Hepatocyte (in vitro differentiated cells): ENCODE results near the gene CCDC112.

ENCODE experiments used
- EZH2 ChIP-seq: fragments of 200-600 bp; sonication (generic); IDR thresholded peaks from 2 replicates; pipeline ENCODE4 v1.6.1; 2016; ENCODE audit warnings: antibody characterized with exemption, mild to moderate bottlenecking, borderline replicate concordance
- EZH2phosphoT487 ChIP-seq: fragments of 200-600 bp; sonication (generic); IDR thresholded peaks from one replicate; pipeline ENCODE4 v1.6.1; 2018; ENCODE audit warnings: antibody characterized with exemption, mild to moderate bottlenecking, low read depth, moderate library complexity; ENCODE audit not compliant: unreplicated experiment, severe bottlenecking
- TF ChIP-seq, protein P1 (sequence below): fragments of 200-600 bp; sonication (generic); IDR thresholded peaks from 2 replicates; pipeline ENCODE4 v1.5.1; 2016; ENCODE audit warnings: antibody characterized with exemption, mild to moderate bottlenecking; ENCODE audit not compliant: poor library complexity

DNA sequence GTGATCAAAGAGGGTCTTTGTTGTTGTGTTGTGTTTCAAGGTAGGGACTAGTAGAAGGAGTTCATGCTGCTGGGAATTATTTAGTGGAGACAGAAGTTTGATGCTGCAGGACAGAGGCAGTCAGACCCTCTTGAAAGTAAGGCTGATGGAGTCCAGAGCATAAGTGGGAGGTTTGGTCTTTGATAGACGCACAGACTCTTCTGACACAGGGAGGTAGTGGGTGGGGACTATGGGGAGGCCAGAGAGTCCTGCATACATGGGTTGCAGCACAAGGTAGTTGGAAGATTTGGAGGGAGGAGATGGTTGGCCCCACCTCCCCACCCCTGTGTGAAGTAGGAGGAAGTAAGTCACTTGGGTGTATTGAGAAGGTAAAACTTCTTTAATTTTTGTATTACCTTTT, 2.4 kb upstream of the CCDC112 start:
- TF ChIP-seq EZH2 (no peak), EZH2phosphoT487 (no peak)
- TF ChIP-seq, protein P1, sequence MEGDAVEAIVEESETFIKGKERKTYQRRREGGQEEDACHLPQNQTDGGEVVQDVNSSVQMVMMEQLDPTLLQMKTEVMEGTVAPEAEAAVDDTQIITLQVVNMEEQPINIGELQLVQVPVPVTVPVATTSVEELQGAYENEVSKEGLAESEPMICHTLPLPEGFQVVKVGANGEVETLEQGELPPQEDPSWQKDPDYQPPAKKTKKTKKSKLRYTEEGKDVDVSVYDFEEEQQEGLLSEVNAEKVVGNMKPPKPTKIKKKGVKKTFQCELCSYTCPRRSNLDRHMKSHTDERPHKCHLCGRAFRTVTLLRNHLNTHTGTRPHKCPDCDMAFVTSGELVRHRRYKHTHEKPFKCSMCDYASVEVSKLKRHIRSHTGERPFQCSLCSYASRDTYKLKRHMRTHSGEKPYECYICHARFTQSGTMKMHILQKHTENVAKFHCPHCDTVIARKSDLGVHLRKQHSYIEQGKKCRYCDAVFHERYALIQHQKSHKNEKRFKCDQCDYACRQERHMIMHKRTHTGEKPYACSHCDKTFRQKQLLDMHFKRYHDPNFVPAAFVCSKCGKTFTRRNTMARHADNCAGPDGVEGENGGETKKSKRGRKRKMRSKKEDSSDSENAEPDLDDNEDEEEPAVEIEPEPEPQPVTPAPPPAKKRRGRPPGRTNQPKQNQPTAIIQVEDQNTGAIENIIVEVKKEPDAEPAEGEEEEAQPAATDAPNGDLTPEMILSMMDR = no peak
